RKO (cell line): ENCODE results near the gene MPIG6B.
"Not testable (repeated sequence)": the region's sequence is repeated elsewhere in the genome, so short reads cannot be mapped to it uniquely, and the experiment has no call there.

ENCODE experiments used
- DNase-seq: peaks from one replicate; pipeline ENCODE4 v3.0.0-alpha.2; 2016; ENCODE audit warnings: low spot score

Gene MPIG6B

GRCh38 chr6:31700740-31701401, 22.3 kb upstream of the MPIG6B start:
- no peak for DNase-seq

- no peak for DNase-seq
Observed at GRCh38 chr6:31701666-31702404, 21.3 kb upstream of the MPIG6B start.

GRCh38 chr6:31702405-31702818, 20.8 kb upstream of the MPIG6B start:
- peak; percentile 16 for DNase-seq

- peak; percentile 98 for DNase-seq
Observed at GRCh38 chr6:31702819-31703716, 20.1 kb upstream of the MPIG6B start, which contains the start of gene ABHD16A. TSS of gene ABHD16A (minus strand) at chr6:31703324. CDS start at chr6:31703281, 43 bp downstream.

- DNase-seq, result no peak
Observed at GRCh38 chr6:31705931-31706330, 17.2 kb upstream of the MPIG6B start.

GRCh38 chr6:31706599-31706998, 16.6 kb upstream of the MPIG6B start, which contains the start of gene LY6G6F:
TSS of gene LY6G6F (plus strand) at chr6:31706866. CDS start at chr6:31706907, 41 bp downstream.
- no peak for DNase-seq

- DNase-seq, result no peak
Observed at GRCh38 chr6:31707701-31708100, 15.5 kb upstream of the MPIG6B start.

- no peak for DNase-seq
Observed at GRCh38 chr6:31708224-31708623, 14.9 kb upstream of the MPIG6B start.

- not testable (repeated sequence) for DNase-seq
Observed at GRCh38 chr6:31709157-31709556, 14.0 kb upstream of the MPIG6B start.

- DNase-seq, result no peak
Observed at GRCh38 chr6:31710523-31711219, 12.5 kb upstream of the MPIG6B start.

- no peak for DNase-seq
Observed at GRCh38 chr6:31711233-31711632, 11.9 kb upstream of the MPIG6B start.

- DNase-seq, result no peak
Observed at GRCh38 chr6:31712296-31712695, 10.9 kb upstream of the MPIG6B start.

GRCh38 chr6:31713465-31713864, 9.7 kb upstream of the MPIG6B start:
- DNase-seq, result no peak

GRCh38 chr6:31713991-31714684, 9.0 kb upstream of the MPIG6B start:
- no peak for DNase-seq

- no peak for DNase-seq
Observed at GRCh38 chr6:31715022-31715958, 7.9 kb upstream of the MPIG6B start, which contains the start of gene LY6G6D. TSS of gene LY6G6D (plus strand) at chr6:31715348. CDS start at chr6:31715356, 8 bp downstream.

- DNase-seq, result no peak
Observed at GRCh38 chr6:31717499-31718222, 5.5 kb upstream of the MPIG6B start.

- DNase-seq, result no peak
Observed at GRCh38 chr6:31718265-31718664, 4.9 kb upstream of the MPIG6B start.

- no peak for DNase-seq
Observed at GRCh38 chr6:31719001-31719400, 4.2 kb upstream of the MPIG6B start.

GRCh38 chr6:31720196-31720770, 2.9 kb upstream of the MPIG6B start:
- no peak for DNase-seq
